H1 (cell line): ENCODE data around the gene EYA4. TPM values are rescaled to one million over a fixed set of nuclear protein-coding genes. Genes with fewer than 3 reads are reported as not detected.

Experiments
- CTCF ChIA-PET: fragments of 300-600 bp; sonication (Branson Sonifier 250); formaldehyde crosslinking; loops from one replicate; lab custom pipeline; 2021; ENCODE audit not compliant: partially characterized antibody; lab: Charles Lee
- POLR2A ChIA-PET: fragments of 300-600 bp; sonication (Branson Sonifier 250); formaldehyde crosslinking; loops from one replicate; lab custom pipeline; 2021; ENCODE audit warnings: inconsistent platforms; ENCODE audit not compliant: partially characterized antibody; lab: Charles Lee
- DNase-seq, 2 experiments: peaks; one replicate each; pipeline versions ENCODE4 v3.0.0 to v3.0.0-alpha.2; 2010 to 2022; ENCODE audit warnings: low spot score in 2 of 2, low read depth in 1 of 2, mixed read lengths in 1 of 2
- FAIRE-seq: peaks from 2 replicates; lab custom pipeline; 2011; peaks lifted over from hg19 to GRCh38; lab: Jason Lieb, UNC
- H2AFZ ChIP-seq: 2 replicates; pipeline ENCODE4 v1.8.1; 2012; ENCODE audit warnings: low read length, inconsistent platforms
- H2AK5ac ChIP-seq: 2 replicates; pipeline ENCODE4 v1.6.1; 2013; ENCODE audit warnings: low read depth, low read length
- H2BK120ac ChIP-seq: replicated peaks from 2 replicates; pipeline ENCODE3; 2013; ENCODE audit warnings: low read depth, low read length, inconsistent platforms
- H2BK12ac ChIP-seq: 2 replicates; pipeline ENCODE4 v1.6.1; 2013; ENCODE audit warnings: low read depth, low read length
- H2BK15ac ChIP-seq: 2 replicates; pipeline ENCODE4 v1.6.1; 2013; ENCODE audit warnings: low read length
- H2BK20ac ChIP-seq: 2 replicates; pipeline ENCODE4 v1.6.1; 2013; ENCODE audit warnings: low read length
- H2BK5ac ChIP-seq: 2 replicates; pipeline ENCODE4 v1.6.1; 2013; ENCODE audit warnings: low read depth, low read length
- H3K14ac ChIP-seq: 2 replicates; pipeline ENCODE4 v1.6.1; 2013; ENCODE audit warnings: inconsistent platforms; ENCODE audit not compliant: insufficient read length
- H3K18ac ChIP-seq: 2 replicates; pipeline ENCODE4 v1.6.1; 2013; ENCODE audit warnings: low read length; ENCODE audit errors: extremely low read depth
- H3K23ac ChIP-seq: 2 replicates; pipeline ENCODE4 v1.6.1; 2013; ENCODE audit warnings: inconsistent platforms; ENCODE audit not compliant: insufficient read length
- H3K23me2 ChIP-seq: 2 replicates; pipeline ENCODE4 v1.6.1; 2013; ENCODE audit warnings: low read depth, low read length
- H3K27ac ChIP-seq: 2 replicates; pipeline ENCODE4 v1.6.1; 2011; ENCODE audit warnings: low read depth, low read length, inconsistent platforms
- H3K27me3 ChIP-seq, 4 experiments: replicated peaks in 1 of 4; 1 replicate in 1 of 4; 2 replicates in 3 of 4; pipeline versions ENCODE4 v1.6.1 to v1.8.1; 2011 to 2013; ENCODE audit warnings: low read length in 3 of 4, mild to moderate bottlenecking in 3 of 4, inconsistent platforms in 2 of 4, mixed read lengths in 2 of 4, moderate library complexity in 1 of 4; ENCODE audit not compliant: control insufficient read depth in 3 of 4, insufficient read depth in 3 of 4; ENCODE audit errors: extremely low read depth in 1 of 4
- H3K36me3 ChIP-seq, 4 experiments: 2 replicates each; pipeline versions ENCODE4 v1.6.1 to v1.8.1; 2011 to 2013; ENCODE audit warnings: mild to moderate bottlenecking in 4 of 4, low read length in 3 of 4, moderate library complexity in 2 of 4, control low read depth in 1 of 4, inconsistent platforms in 1 of 4; ENCODE audit not compliant: insufficient read depth in 4 of 4, control insufficient read depth in 2 of 4
- H3K4ac ChIP-seq: replicated peaks from 2 replicates; pipeline ENCODE3; 2013; ENCODE audit warnings: low read length, low read depth, mixed read lengths, inconsistent platforms; ENCODE audit not compliant: insufficient read length
- H3K4me1 ChIP-seq, 4 experiments: replicated peaks in 1 of 4; 1 replicate in 1 of 4; 2 replicates in 3 of 4; pipeline versions ENCODE4 v1.6.1 to v1.8.1; 2011 to 2013; ENCODE audit warnings: low read length in 3 of 4, inconsistent platforms in 2 of 4, mixed read lengths in 1 of 4; ENCODE audit not compliant: insufficient read depth in 4 of 4, control insufficient read depth in 3 of 4
- H3K4me2 ChIP-seq, 2 experiments: 2 replicates each; pipeline versions ENCODE4 v1.6.1 to v1.8.1; 2011 to 2013; ENCODE audit warnings: low read depth in 2 of 2, low read length in 2 of 2, control low read depth in 1 of 2, inconsistent platforms in 1 of 2, mild to moderate bottlenecking in 1 of 2; ENCODE audit not compliant: insufficient read depth in 1 of 2
- H3K4me3 ChIP-seq, 4 experiments: fragments of 200-600, 300-600 bp in 1 of 4; sonication (generic), shearing (Covaris generic), sonication (Bioruptor Twin) in 1 of 4; 2 replicates each; pipeline versions ENCODE4 v1.5.1 to v1.8.1; 2011 to 2016; ENCODE audit warnings: low read length in 4 of 4, low read depth in 3 of 4, control low read depth in 2 of 4, inconsistent platforms in 2 of 4, mild to moderate bottlenecking in 2 of 4, mixed read lengths in 1 of 4, moderate library complexity in 1 of 4; ENCODE audit not compliant: insufficient read depth in 2 of 4; ENCODE audit errors: extremely low read depth in 1 of 4
- H3K56ac ChIP-seq: replicated peaks from 2 replicates; pipeline ENCODE3; 2013; ENCODE audit warnings: low read depth, mild to moderate bottlenecking, mixed read lengths, low read length, inconsistent platforms; ENCODE audit not compliant: insufficient read length
- H3K79me1 ChIP-seq: 2 replicates; pipeline ENCODE4 v1.6.1; 2013; ENCODE audit warnings: low read depth, low read length, control low read depth
- H3K79me2 ChIP-seq, 2 experiments: 2 replicates each; pipeline versions ENCODE4 v1.6.1 to v1.8.1; 2012 to 2013; ENCODE audit warnings: low read length in 2 of 2, mild to moderate bottlenecking in 2 of 2, inconsistent platforms in 1 of 2; ENCODE audit not compliant: insufficient read depth in 2 of 2, control insufficient read depth in 1 of 2
- H3K9ac ChIP-seq, 4 experiments: replicated peaks in 1 of 4; 1 replicate in 1 of 4; 2 replicates in 3 of 4; pipeline versions ENCODE4 v1.6.1 to v1.8.1; 2011 to 2013; ENCODE audit warnings: low read depth in 3 of 4, low read length in 3 of 4, control low read depth in 2 of 4, mild to moderate bottlenecking in 2 of 4, moderate library complexity in 2 of 4, inconsistent platforms in 1 of 4; ENCODE audit errors: extremely low read depth in 1 of 4
- H3K9me3 ChIP-seq, 2 experiments: 2 replicates each; pipeline versions ENCODE4 v1.6.1 to v1.8.1; 2012 to 2013; ENCODE audit warnings: mild to moderate bottlenecking in 2 of 2, moderate library complexity in 2 of 2, control low read depth in 1 of 2, inconsistent platforms in 1 of 2, low read depth in 1 of 2, low read length in 1 of 2, mixed read lengths in 1 of 2; ENCODE audit not compliant: insufficient read depth in 2 of 2
- H4K20me1 ChIP-seq, 2 experiments: replicated peaks in 1 of 2; 2 replicates each; pipeline versions ENCODE3 to v1.8.1; 2011 to 2013; ENCODE audit warnings: inconsistent platforms in 2 of 2, low read length in 2 of 2, mild to moderate bottlenecking in 1 of 2; ENCODE audit not compliant: insufficient read depth in 2 of 2, control insufficient read depth in 1 of 2
- H4K5ac ChIP-seq: 2 replicates; pipeline ENCODE4 v1.6.1; 2013; ENCODE audit warnings: low read length, low read depth, mixed read lengths, inconsistent platforms; ENCODE audit not compliant: insufficient read length
- H4K8ac ChIP-seq: 2 replicates; pipeline ENCODE4 v1.8.0; 2013; ENCODE audit warnings: mild to moderate bottlenecking, moderate library complexity, low read length, inconsistent platforms; ENCODE audit not compliant: insufficient read depth; ENCODE audit errors: extremely low read depth
- H4K91ac ChIP-seq: replicated peaks from 2 replicates; pipeline ENCODE3; 2013; ENCODE audit warnings: low read length, mixed read lengths, inconsistent platforms; ENCODE audit not compliant: insufficient read length
- BCL11A ChIP-seq, 2 experiments: IDR thresholded peaks; one replicate each; pipeline ENCODE4 v1.6.1; 2011; ENCODE audit warnings: low read depth in 2 of 2, low read length in 2 of 2, mild to moderate bottlenecking in 2 of 2
- CEBPB ChIP-seq: IDR thresholded peaks from 2 replicates; pipeline ENCODE4 v1.6.1; 2012; ENCODE audit warnings: low read depth, low read length
- CHD1 ChIP-seq: IDR thresholded peaks from 2 replicates; pipeline ENCODE4 v1.6.1; 2012; ENCODE audit warnings: low read depth, low read length, improper control_type of control experiment
- GABPA ChIP-seq: IDR thresholded peaks from 2 replicates; pipeline ENCODE4 v1.6.1; 2011; ENCODE audit warnings: mild to moderate bottlenecking, low read length, moderate library complexity, borderline replicate concordance; ENCODE audit not compliant: insufficient read depth
- HDAC6 ChIP-seq: IDR thresholded peaks from one replicate; pipeline ENCODE4 v1.7.1; 2012; ENCODE audit warnings: low read depth, mild to moderate bottlenecking, inconsistent platforms, low read length, moderate library complexity
- KDM4A ChIP-seq: IDR thresholded peaks from one replicate; pipeline ENCODE4 v1.7.1; 2012; ENCODE audit warnings: low read depth, mild to moderate bottlenecking, moderate library complexity, low read length, inconsistent platforms; ENCODE audit not compliant: severe bottlenecking
- POU5F1 ChIP-seq: IDR thresholded peaks from 2 replicates; pipeline ENCODE4 v1.6.1; 2011; ENCODE audit warnings: low read depth, mild to moderate bottlenecking, low read length, moderate library complexity
- RAD21 ChIP-seq, 2 experiments: IDR thresholded peaks in 1 of 2; conservative IDR thresholded peaks in 1 of 2; 2 replicates each; pipeline ENCODE4 v1.6.1; 2011; ENCODE audit warnings: low read depth in 2 of 2, low read length in 2 of 2, improper control_type of control experiment in 1 of 2, inconsistent platforms in 1 of 2, mild to moderate bottlenecking in 1 of 2, moderate library complexity in 1 of 2
- SAP30 ChIP-seq: fragments of 300-600 bp; sonication (generic); IDR thresholded peaks from 2 replicates; pipeline ENCODE4 v1.7.1; 2012; ENCODE audit warnings: low read length, moderate library complexity, mild to moderate bottlenecking, inconsistent platforms; ENCODE audit not compliant: insufficient read depth, insufficient replicate concordance
- TAF1 ChIP-seq: IDR thresholded peaks from 2 replicates; pipeline ENCODE4 v1.6.1; 2011; ENCODE audit warnings: mild to moderate bottlenecking, low read depth, low read length
- TAF7 ChIP-seq: optimal IDR thresholded peaks from 2 replicates; pipeline ENCODE3; 2011; ENCODE audit warnings: low read depth, mild to moderate bottlenecking, inconsistent platforms, low read length, moderate library complexity, borderline replicate concordance
- USF2 ChIP-seq: IDR thresholded peaks from 2 replicates; pipeline ENCODE4 v1.6.1; 2011; ENCODE audit warnings: low read length, improper control_type of control experiment
- YY1 ChIP-seq: IDR thresholded peaks from 2 replicates; pipeline ENCODE4 v1.6.1; 2011; ENCODE audit warnings: low read depth, mild to moderate bottlenecking, low read length
- WGBS, 2 experiments: shearing (Covaris generic) in 1 of 2; methylation state at CpG; one replicate each; pipeline versions ENCODE4 v1.1.6 to v1.1.7; 2013 to 2015; ENCODE audit warnings: low lambda C conversion rate in 2 of 2, mixed read lengths in 2 of 2, inconsistent platforms in 1 of 2, low coverage in 1 of 2, missing lambda C conversion rate in 1 of 2; ENCODE audit not compliant: insufficient replicate concordance in 2 of 2, insufficient coverage in 1 of 2, insufficient read length in 1 of 2; ENCODE audit errors: extremely low coverage in 1 of 2, missing lambda C conversion rate in 1 of 2; 5-methylcytosine and 5-hydroxymethylcytosine counted together
- polyA plus RNA-seq, 7 experiments: library from polyadenylated mRNA; depleted of rRNA in 3 of 7; stranded (reverse) in 5 of 7; unstranded in 2 of 7; fragments of >200 nt in 5 of 7; fragments of 200-250 nt in 2 of 7; gene quantifications; 1 replicate in 5 of 7; 2 replicates in 1 of 7; 4 replicates in 1 of 7; pipeline versions ENCODE4 v1.2.1 to v1.2.3, GENCODE V29; 2011 to 2013; ENCODE audit warnings: missing spikeins in 2 of 7, mixed read lengths in 2 of 7
- total RNA-seq: library from RNA; stranded (reverse); fragmentation: NEBNext Ultra II Directional; extraction: Animal tissue kit (Norgen Biotek cat#: 25700); gene quantifications from 2 replicates; pipeline ENCODE4 v1.2.1, GENCODE V29; 2021

EYA4 gene
- total and polyA plus RNA-seq, 2 of the 8 experiments (the other 6 are each of a cell fraction or from before 2014, with no cell fraction given): 0.06 to 0.17 TPM

- 87% methylated on average over 1 of the region's 1 CpG; no CpG with 5 or more reads in 1 of the 2 experiments for WGBS, 2 experiments
- Histone ChIP-seq H3K4me1 (0 out of 7 replicates have a peak, but pooled peaks cover 0 to under 1% (median 0%) of the 10 kb centered on the region in 4 experiments), H2BK12ac (no peak overlapping the region), H3K4me3 (no peak overlapping the region), H3K79me2 (no peaks in the 10 kb centered on the region), H2BK15ac (no peak overlapping the region), H3K9ac (no peak overlapping the region), H3K9me3 (no peaks in the 10 kb centered on the region), H3K36me3 (no peaks in the 10 kb centered on the region), H3K79me1 (no peaks in the 10 kb centered on the region), H2AFZ (no peak overlapping the region), H3K4me2 (no peak overlapping the region), H4K91ac (no peak overlapping the region), H4K20me1 (no peaks in the 10 kb centered on the region), H4K5ac (no peak overlapping the region), H3K23me2 (peaks cover under 1% of the 10 kb centered on the region; the same call in 1 of the 2 replicates), H3K27me3 (peaks cover 3 to 13% (median 8%) of the 10 kb centered on the region in 4 experiments), H3K4ac (no peak overlapping the region), H2BK120ac (no peak overlapping the region), H3K18ac (no peak overlapping the region), H3K14ac (no peak overlapping the region), H3K27ac (no peak overlapping the region), H2BK5ac (no peak overlapping the region), H2AK5ac (no peak overlapping the region), H4K8ac (no peak overlapping the region), H2BK20ac (no peak overlapping the region), H3K23ac (no peak overlapping the region), H3K56ac (no peak overlapping the region)
- no peak for FAIRE-seq
- DNase-seq: no peak
- ChIA-PET POLR2A (no interaction called here), CTCF (no interaction called here)
- TF ChIP-seq YY1 (no peak), KDM4A (no peak), GABPA (no peak), CHD1 (no peak), CEBPB (no peak), USF2 (no peak), TAF7 (no peak), POU5F1 (no peak), SAP30 (no peak), TAF1 (no peak), HDAC6 (no peak), RAD21 (IDR thresholded peaks at IDR 0.05 in 1 of 2, conservative IDR thresholded peaks at IDR 0.05 in 1 of 2; ENCODE audit: low read depth in 2 of 2, low read length in 2 of 2) (no peak), BCL11A (IDR thresholded peaks at IDR 0.05; ENCODE audit: low read depth in 2 of 2, low read length in 2 of 2) (no peak)
Observed at GRCh38 chr6:133235221-133235620, 5.9 kb upstream of the EYA4 start.
